GM12874 (cell line): ENCODE measurements around the gene TMC5.

ENCODE experiments used
- CTCF ChIP-seq: IDR thresholded peaks from 2 replicates; pipeline ENCODE4 v1.5.1; 2011; ENCODE audit warnings: low read depth, mild to moderate bottlenecking, control low read depth, low read length, moderate library complexity; ENCODE audit not compliant: insufficient read depth

TMC5 gene

DNA sequence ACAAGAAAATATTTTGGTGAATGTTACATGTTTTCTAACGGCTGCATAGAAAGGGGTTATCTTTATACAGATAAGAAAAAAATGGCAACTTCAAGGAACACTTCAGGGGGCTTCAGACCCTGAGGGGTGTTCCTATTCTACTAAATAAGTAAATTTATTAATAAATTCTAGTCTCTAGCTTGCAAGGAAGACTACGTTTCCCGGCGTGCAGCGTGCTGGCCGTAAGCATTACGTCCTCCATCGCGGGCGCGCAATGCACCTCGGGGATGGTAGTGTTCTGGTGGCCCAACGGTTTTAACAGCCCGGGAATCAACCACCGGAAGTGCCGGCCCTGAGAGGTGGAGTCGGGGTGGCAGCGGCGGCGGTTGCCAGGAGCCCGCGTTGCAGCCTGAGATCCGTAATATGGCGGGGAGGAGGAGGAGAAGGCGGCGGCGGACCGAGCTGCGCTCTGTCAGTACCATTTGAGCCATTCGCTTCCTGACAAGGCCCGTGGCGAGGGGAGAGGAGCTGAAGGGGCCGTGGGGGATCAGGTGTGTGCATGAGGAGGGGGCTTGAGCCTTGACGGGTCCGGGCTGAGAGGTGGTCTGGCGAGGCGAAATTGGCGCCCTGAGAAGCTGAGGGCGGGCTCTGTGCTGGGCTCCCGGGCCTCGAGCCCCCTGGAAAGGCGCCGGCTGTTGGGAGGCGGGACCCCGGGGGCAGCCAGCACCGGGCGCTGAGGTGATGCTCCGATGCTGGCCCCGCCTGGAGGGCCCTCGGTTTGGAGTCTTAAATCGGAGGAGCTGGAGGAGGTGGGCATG, 106.1 kb downstream of the TMC5 start, which contains the start of gene CCP110:
CCP110 (plus strand) TSS at position 384 of the 797 bp plus-strand sequence. CDS start 3,940 bp downstream, outside the sequence.
- no peak for TF ChIP-seq CTCF

DNA sequence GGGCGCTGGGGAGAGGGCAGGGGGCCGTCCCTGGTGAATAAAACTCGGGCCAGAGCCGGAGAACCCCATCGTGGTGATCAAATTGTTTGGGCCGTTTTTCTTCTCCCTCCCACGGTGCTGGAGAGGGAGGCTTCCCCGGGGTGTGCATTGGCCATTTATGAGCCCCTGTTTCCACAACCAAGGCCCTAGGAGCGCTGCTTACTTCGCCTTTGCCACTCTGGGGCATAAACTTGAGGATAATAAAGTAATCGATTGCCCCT, 106.6 kb downstream of the TMC5 start:
- no peak for TF ChIP-seq CTCF

DNA sequence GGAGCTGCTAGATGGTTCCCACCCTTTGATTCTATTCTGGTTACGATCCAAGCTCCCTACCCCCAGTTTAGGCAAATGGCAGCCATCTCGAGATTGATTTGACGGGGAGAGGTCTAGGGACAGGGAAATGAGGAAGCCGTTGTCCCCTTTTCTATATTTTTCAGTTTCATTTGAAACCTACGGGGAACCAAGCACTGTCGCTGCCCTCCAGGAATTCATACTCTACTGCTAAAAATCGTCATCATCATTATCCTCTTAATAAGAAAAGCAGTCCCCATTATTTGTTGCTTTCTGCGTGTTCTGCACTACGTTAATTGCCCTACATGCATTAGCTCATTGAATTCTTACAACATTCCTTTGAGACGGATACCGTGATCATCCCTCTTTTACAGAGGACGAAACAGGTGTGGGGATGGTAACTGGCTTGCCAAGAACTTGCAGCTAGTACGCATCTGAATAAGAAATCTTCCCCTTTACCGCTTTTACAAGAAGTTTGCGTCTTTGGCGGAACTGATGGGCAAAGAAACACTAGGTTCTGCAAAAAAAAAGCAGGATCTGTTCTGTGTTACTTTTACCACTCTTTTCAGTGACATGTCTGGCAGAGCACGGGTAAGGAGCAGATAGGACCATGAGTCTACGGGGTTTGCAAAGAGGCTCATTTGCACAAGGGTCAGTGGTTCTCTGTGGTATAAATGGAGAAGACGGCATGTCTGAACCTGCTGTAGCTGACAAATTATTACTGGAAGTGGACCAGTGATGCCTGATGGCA, 107.1 kb downstream of the TMC5 start:
- no peak for TF ChIP-seq CTCF

- TF ChIP-seq CTCF, result no peak
These were observed 107.7 kb downstream of the TMC5 start for GRCh38 chr16:19525385-19525723.

- TF ChIP-seq CTCF, result no peak
These were observed 109.5 kb downstream of the TMC5 start for GRCh38 chr16:19527161-19527560.

DNA sequence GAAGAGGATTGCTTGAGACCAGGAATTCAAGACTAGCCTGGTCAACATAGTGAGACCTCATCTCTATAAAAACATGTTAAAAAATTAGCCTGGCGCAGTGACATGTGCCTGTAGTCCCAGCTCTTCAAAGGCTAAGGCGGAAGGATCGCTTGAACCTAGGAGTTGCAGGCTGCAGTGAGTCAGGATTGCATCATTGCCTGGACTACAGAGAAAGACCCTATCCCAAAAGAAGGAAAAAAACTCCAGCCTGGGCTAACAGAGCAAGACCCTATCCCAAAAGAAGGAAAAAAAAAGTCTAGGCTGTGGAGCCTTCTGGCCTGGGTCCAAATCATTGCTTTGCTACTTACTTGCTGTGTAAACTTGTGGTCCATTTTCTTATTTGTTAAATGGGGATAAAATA, 111.0 kb downstream of the TMC5 start:
- no peak for TF ChIP-seq CTCF

DNA sequence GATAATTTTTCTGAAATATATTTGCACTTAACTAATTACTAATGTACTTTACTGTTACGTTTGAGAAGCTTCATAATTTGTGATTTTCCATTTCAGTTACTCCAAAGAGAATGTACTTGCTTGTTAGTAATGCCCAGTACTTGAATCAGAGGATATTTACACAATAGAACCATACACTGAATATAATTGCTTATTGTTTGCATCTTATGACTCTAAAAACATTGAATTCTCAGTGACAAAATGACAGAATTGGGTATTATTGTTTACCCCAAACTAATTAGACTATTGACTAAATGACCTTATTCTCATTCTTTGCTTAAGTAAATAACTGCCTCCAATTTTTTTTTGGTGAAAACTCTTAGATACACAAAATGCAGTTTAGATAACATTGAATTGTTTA, 114.9 kb downstream of the TMC5 start:
- TF ChIP-seq CTCF, result no peak
